ENCODE data around the gene KCNB1. TPM values are rescaled to one million over a fixed set of nuclear protein-coding genes. Genes with fewer than 3 reads are reported as not detected.

KCNB1 gene
- total RNA-seq, 1 experiment from 2014 or later, result 0.68 TPM

DNA sequence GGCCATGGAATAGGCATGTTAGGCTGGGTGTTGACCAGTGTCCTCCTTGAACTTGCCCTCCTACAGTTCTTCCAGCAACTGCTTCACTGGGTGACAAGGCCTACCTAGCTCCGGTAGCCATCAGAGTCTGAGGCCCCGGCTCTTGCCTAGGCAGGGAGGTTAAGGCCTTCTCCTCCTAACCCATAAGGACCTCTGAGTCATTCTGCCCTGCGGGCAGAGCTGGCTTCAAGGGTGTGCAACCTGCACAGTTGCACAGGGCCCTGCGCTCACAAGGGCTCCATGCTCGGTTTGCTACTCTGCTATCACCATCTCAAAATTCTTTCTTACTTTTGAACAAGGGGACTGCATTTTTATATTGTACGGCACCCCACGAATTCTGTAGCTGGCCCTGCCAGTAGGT is 17.9 kb downstream of the KCNB1 start:
- no peaks in the 10 kb centered on the region for H3K27me3 ChIP-seq (ENCODE audit: insufficient read depth, low read length)
- no peak overlapping the region for H2BK12ac ChIP-seq (ENCODE audit: insufficient read length, low read depth, low read length)
- no peak overlapping the region for H3K14ac ChIP-seq (ENCODE audit: insufficient read depth, low read length)
- H2BK20ac ChIP-seq (ENCODE audit: low read depth, low read length, poor library complexity, severe bottlenecking), result no peak overlapping the region
- H3K9me3 Mint-ChIP-seq, result no peaks in the 10 kb centered on the region
- no peak overlapping the region for H3K27ac ChIP-seq (ENCODE audit: insufficient read length, low read depth, low read length)
- H3K4ac ChIP-seq (ENCODE audit: low read depth, low read length), result no peak overlapping the region
- no peaks in the 10 kb centered on the region for H3K4me1 ChIP-seq (ENCODE audit: insufficient read depth, low read length)
- no peak overlapping the region for H2BK15ac ChIP-seq (ENCODE audit: low read depth, low read length)
- WGBS (ENCODE audit: extremely low coverage, insufficient read length, low lambda C conversion rate), result no CpG with 5 or more reads among the region's 7 CpGs
- H2BK5ac ChIP-seq (ENCODE audit: insufficient read length, low read length), result no peak overlapping the region
- H3K4me1 Mint-ChIP-seq, result peaks cover 0 to 8% of the 10 kb centered on the region in 2 experiments; a peak in 3 of 4 replicates
- H3K18ac ChIP-seq (ENCODE audit: insufficient read length, low read depth, low read length), result no peak overlapping the region
- H4K5ac ChIP-seq (ENCODE audit: insufficient read length, low read depth, low read length), result no peak overlapping the region
- H3K79me2 ChIP-seq (ENCODE audit: insufficient read depth, low read length), result no peaks in the 10 kb centered on the region
- no peaks in the 10 kb centered on the region for H3K36me3 Mint-ChIP-seq (ENCODE audit: insufficient read depth in 1 of 3, low read depth in 3 of 3)
- H3K27ac Mint-ChIP-seq, result no peak overlapping the region
- no peaks in the 10 kb centered on the region for H3K79me1 ChIP-seq (ENCODE audit: insufficient read depth, low read depth, low read length, poor library complexity, severe bottlenecking)
- H4K91ac ChIP-seq (ENCODE audit: insufficient read length, low read depth, low read length), result no peak overlapping the region
- no peak overlapping the region for H3K9ac ChIP-seq (ENCODE audit: extremely low read depth, insufficient read length, low read length)
- H3K23me2 ChIP-seq (ENCODE audit: insufficient read length, low read depth, low read length, poor library complexity, severe bottlenecking), result no peaks in the 10 kb centered on the region
- no peak overlapping the region for H2BK120ac ChIP-seq (ENCODE audit: low read depth, low read length, poor library complexity, severe bottlenecking)
- H4K8ac ChIP-seq (replicated peaks; ENCODE audit: insufficient read length, low read depth, low read length), result no peak overlapping the region
- DNase-seq, result no peak
- H2AK5ac ChIP-seq (ENCODE audit: insufficient read length, low read length), result no peak overlapping the region
- no peaks in the 10 kb centered on the region for H4K20me1 ChIP-seq (ENCODE audit: control insufficient read depth, insufficient read depth, insufficient read length)
- no peak overlapping the region for H3K4me3 Mint-ChIP-seq
- H3K4me2 ChIP-seq (ENCODE audit: insufficient read depth, insufficient read length, low read length), result no peak overlapping the region
- no peak overlapping the region for H3K56ac ChIP-seq (ENCODE audit: insufficient read length, low read depth, low read length)
- no peak overlapping the region for H3T11ph ChIP-seq (ENCODE audit: low read length)
- TF ChIP-seq CTCF (conservative IDR thresholded peaks at IDR 0.05), result no peak
- no peak overlapping the region for H3K23ac ChIP-seq (ENCODE audit: insufficient read length, low read depth, low read length)
- no peak overlapping the region for H2AFZ ChIP-seq (ENCODE audit: low read length)
- H3K27me3 Mint-ChIP-seq (ENCODE audit: low read depth), result peaks cover 10% of the 10 kb centered on the region
- no peaks in the 10 kb centered on the region for H3K9me3 ChIP-seq (ENCODE audit: control insufficient read depth, low read depth, low read length)

All from H9 (cell line).